K562 (cell line): ENCODE results near the gene TRAF7. TPM values are rescaled to one million over a fixed set of nuclear protein-coding genes. Genes with fewer than 3 reads are reported as not detected.

Experiments
- CBFB ChIP-seq: sonication (generic); formaldehyde crosslinking; IDR thresholded peaks from 2 replicates; pipeline ENCODE4 v1.4.0; 2020; ENCODE audit warnings: mild to moderate bottlenecking, missing genetic modification reagents
- CHD7 ChIP-seq: fragments of 200-600 bp; sonication (generic); IDR thresholded peaks from one replicate; pipeline ENCODE4 v1.6.1; 2012; ENCODE audit warnings: mild to moderate bottlenecking, low read depth, low read length, inconsistent platforms
- MIER1 ChIP-seq: fragments of 450-650 bp; IDR thresholded peaks from 2 replicates; pipeline ENCODE4 v1.6.1; 2016; ENCODE audit warnings: antibody characterized with exemption, mild to moderate bottlenecking, low read depth
- NRF1 ChIP-seq, 2 experiments: fragments of 450-650 bp; IDR thresholded peaks in 1 of 2; conservative IDR thresholded peaks in 1 of 2; 2 replicates each; pipeline ENCODE4 v1.6.1; 2014; ENCODE audit warnings: mild to moderate bottlenecking in 2 of 2
- PHF21A ChIP-seq: fragments of 450-650 bp; IDR thresholded peaks from 2 replicates; pipeline ENCODE4 v1.6.1; 2017; ENCODE audit warnings: low read depth, borderline replicate concordance
- RCOR1 ChIP-seq, 2 experiments: IDR thresholded peaks; 2 replicates each; pipeline ENCODE4 v1.6.1; 2012; ENCODE audit warnings: low read depth in 2 of 2, low read length in 2 of 2, borderline replicate concordance in 1 of 2, improper control_type of control experiment in 1 of 2
- SAFB ChIP-seq: fragments of 200-400 bp; formaldehyde crosslinking; IDR thresholded peaks from 2 replicates; pipeline ENCODE4 v1.6.1; 2017; ENCODE audit warnings: low read depth, low read length, borderline replicate concordance
- SAP30 ChIP-seq: fragments of 200-600 bp; sonication (generic); IDR thresholded peaks from 2 replicates; pipeline ENCODE4 v1.6.1; 2012; ENCODE audit warnings: borderline replicate concordance, low read depth, mild to moderate bottlenecking, moderate library complexity, low read length, control low read depth, inconsistent platforms; ENCODE audit not compliant: insufficient read depth, poor library complexity, severe bottlenecking
- ZNF12 ChIP-seq: sonication (generic); formaldehyde crosslinking; IDR thresholded peaks from 2 replicates; pipeline ENCODE4 v1.4.0; 2020; ENCODE audit warnings: mild to moderate bottlenecking, missing genetic modification reagents
- ZNF354B ChIP-seq: fragments of 250-450 bp; sonication (Bioruptor Pico); IDR thresholded peaks from 2 replicates; pipeline ENCODE4 v1.4.0; 2020
- ZNF584 ChIP-seq: fragments of 200-800 bp; sonication (Bioruptor generic); IDR thresholded peaks from 2 replicates; pipeline ENCODE4 v1.6.1; 2016; ENCODE audit warnings: low read depth, mild to moderate bottlenecking, missing genetic modification characterization, missing compliant biosample characterization
- ZNF764 ChIP-seq: fragments of 250-450 bp; sonication (Bioruptor Pico); IDR thresholded peaks from 2 replicates; pipeline ENCODE4 v1.4.0; 2020; ENCODE audit warnings: low read depth, mild to moderate bottlenecking, moderate library complexity
- ZNF77 ChIP-seq: fragments of 250-450 bp; sonication (Bioruptor Pico); IDR thresholded peaks from 2 replicates; pipeline ENCODE4 v1.5.0; 2020
- polyA plus RNA-seq, 8 experiments: library from polyadenylated mRNA; depleted of rRNA in 4 of 8; stranded (reverse) in 5 of 8; unstranded in 3 of 8; fragments of >200 nt; fragmentation: Nextera tagmentation in 2 of 8; fragmentation: Illumina TruSeq in 1 of 8; extraction: Ambion mirVana in 2 of 8; extraction: Trizol in 1 of 8; gene quantifications; 2 replicates each; pipeline versions ENCODE4 v1.2.1 to v1.2.3, GENCODE V29; 2011 to 2014; ENCODE audit warnings: inconsistent platforms in 1 of 8, missing spikeins in 1 of 8
- total RNA-seq, 7 experiments: library from RNA; depleted of rRNA in 6 of 7; stranded (reverse); fragments of >200 nt in 6 of 7; fragmentation: Illumina TruSeq in 2 of 7; extraction: Trizol in 2 of 7; gene quantifications; 2 replicates each; pipeline versions ENCODE4 v1.2.1 to v1.2.3, GENCODE V29; 2011 to 2021; ENCODE audit warnings: low replicate concordance in 1 of 7

TRAF7 gene
- total and polyA plus RNA-seq, 9 of the 15 experiments (the other 6 are each of a cell fraction or from before 2014, with no cell fraction given) = 1.1 to 113 (median 41.6) TPM

GRCh38 chr16:2210386-2211365 is 55.1 kb downstream of the TRAF7 start, which contains the start of gene BRICD5 (continued):
- TF ChIP-seq CHD7 (no peak), ZNF77 (CRISPR knock-in tag) (0 out of 2 replicates have a peak, but pooled peaks have one; percentile 37), ZNF764 (no peak), NRF1 (conservative IDR thresholded peaks at IDR 0.05 in 1 of 2, IDR thresholded peaks at IDR 0.05 in 1 of 2) (peak; percentile 23 to 35; a peak in 1 of 4 replicates), RCOR1 (IDR thresholded peaks at IDR 0.05; ENCODE audit: borderline replicate concordance in 1 of 2, low read depth in 2 of 2, low read length in 2 of 2) (0 out of 4 replicates have a peak, but pooled peaks of 1 of the 2 experiments have one; percentile 38), CBFB (CRISPR knock-in tag) (no peak), SAFB (no peak), PHF21A (0 out of 2 replicates have a peak, but pooled peaks have one; percentile 48), MIER1 (no peak), ZNF354B (CRISPR knock-in tag) (no peak), SAP30 (no peak), ZNF584 (CRISPR knock-in tag) (no peak), ZNF12 (no peak)
